HG03159 (cell line): ENCODE data around the gene VILL.
A peak's percentile ranks its signal among the peaks of the same experiment; 100 is the strongest.
"Not testable (repeated sequence)": the region's sequence is repeated elsewhere in the genome, so short reads cannot be mapped to it uniquely, and the experiment has no call there.

ENCODE experiments used
- ATAC-seq: cut with Tn5 transposase; IDR thresholded peaks from one replicate; pipeline ENCODE4 v1.9.1; 2021; ENCODE audit warnings: mild to moderate bottlenecking, moderate library complexity; ENCODE audit not compliant: unreplicated experiment

The VILL gene

DNA sequence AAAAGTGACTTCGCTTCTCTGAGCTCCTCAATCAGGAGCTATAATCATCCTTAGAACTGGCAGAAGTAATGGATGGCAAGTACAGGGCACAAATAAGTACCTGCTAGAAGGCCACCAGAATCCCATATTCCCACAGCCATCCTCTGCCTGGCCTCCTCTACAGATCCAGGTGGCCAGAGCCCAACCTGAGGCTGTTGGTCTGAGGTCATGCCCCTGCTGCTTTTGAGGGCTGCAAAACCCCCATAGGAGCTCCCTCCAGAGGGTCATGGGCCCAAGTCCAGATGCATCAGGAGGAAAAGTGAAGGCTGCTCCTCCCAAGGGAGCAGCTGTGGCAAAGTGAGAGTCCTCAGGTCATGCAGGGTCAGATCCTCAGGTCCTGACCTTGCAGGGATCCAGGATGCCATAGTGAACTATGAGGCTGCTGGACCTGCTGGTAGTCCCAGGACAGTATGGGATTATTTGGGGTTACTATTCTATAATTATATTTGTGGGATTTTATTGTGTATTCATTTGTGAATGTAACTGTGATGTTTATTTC is 41.8 kb downstream of the VILL start:
- no peak for ATAC-seq

- not testable (repeated sequence) for ATAC-seq
Observed at GRCh38 chr3:38033586-38033985, 43.0 kb downstream of the VILL start.

- not testable (repeated sequence) for ATAC-seq
Observed at GRCh38 chr3:38034335-38034734, 43.7 kb downstream of the VILL start.

GRCh38 chr3:38036286-38036685 is 45.7 kb downstream of the VILL start:
- no peak for ATAC-seq

- ATAC-seq, result no peak
Observed at GRCh38 chr3:38036906-38037305, 46.3 kb downstream of the VILL start.

- no peak for ATAC-seq
Observed at GRCh38 chr3:38038447-38038911, 47.9 kb downstream of the VILL start.

DNA sequence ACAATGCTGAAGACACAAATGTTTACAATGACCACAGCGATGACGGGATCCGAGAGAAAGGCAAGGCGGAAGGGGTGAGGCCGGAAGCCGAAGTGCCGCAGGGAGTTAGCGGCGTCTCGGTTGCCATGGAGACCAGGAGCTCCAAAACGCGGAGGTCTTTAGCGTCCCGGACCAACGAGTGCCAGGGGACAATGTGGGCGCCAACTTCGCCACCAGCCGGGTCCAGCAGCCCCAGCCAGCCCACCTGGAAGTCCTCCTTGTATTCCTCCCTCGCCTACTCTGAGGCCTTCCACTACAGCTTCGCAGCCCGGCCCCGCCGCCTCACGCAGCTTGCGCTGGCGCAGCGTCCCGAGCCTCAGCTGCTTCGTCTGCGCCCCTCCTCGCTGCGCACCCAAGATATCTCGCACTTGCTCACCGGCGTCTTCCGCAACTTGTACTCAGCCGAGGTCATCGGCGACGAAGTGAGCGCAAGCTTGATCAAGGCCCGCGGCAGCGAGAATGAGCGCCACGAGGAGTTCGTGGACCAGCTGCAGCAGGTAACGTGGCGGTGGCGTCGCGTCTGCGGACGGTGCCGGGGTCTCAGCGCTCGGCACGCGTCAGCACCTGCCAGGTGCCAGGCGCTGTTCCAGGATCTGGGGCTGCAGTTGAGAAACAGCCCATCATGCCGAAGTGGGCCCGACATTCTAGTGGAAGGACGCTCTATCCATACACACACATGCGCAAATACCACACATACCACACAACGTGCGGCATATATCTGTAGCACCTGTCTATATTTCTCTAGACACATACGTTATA is 48.7 kb downstream of the VILL start, which contains the start of gene DLEC1:
TSS of gene DLEC1 (plus strand) at position 108 of the 798 bp plus-strand sequence. CDS start at position 126, 18 bp downstream.
- peak; percentile 84 for ATAC-seq

DNA sequence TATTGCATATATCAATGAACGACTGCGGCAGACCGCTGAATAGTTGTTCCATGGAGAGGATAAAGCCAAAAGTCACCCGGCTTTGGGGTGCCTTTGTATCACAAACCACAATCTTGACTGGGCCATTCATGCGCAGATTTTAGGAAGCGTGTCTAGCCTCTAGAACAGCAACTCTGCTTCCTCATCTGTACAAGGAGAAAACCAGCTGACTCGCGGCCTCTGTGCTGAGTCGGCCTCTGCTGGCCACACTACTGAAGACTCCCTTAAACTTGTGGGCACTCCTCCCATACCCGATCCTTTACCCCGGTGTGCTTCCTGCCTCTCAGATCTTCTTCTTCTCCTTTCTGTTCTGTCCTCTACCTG is 49.3 kb downstream of the VILL start:
- ATAC-seq, result peak; percentile 42

GRCh38 chr3:38040401-38040800 is 49.8 kb downstream of the VILL start:
- ATAC-seq, result no peak

DNA sequence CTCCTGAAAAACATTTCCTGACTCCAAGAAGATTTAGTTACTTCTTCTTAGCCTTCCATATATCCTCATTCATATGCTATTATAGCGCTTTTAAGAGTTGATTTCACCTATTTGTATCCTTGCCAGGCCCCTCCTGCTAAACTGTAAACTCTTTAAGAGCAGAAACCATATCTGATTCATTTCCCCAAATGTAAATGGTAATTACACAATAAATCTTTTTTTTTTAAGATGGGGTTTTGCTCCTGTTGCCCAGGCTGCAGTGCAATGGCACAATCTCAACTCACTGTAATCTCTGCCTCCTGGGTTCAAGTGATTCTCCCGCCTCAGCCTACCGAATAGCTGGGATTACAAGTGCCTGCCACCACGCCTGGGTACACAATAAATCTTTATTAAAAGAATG is 52.9 kb downstream of the VILL start:
- ATAC-seq, result no peak

GRCh38 chr3:38046027-38046426 is 55.4 kb downstream of the VILL start:
- no peak for ATAC-seq

- no peak for ATAC-seq
Observed at GRCh38 chr3:38046821-38047220, 56.2 kb downstream of the VILL start.

DNA sequence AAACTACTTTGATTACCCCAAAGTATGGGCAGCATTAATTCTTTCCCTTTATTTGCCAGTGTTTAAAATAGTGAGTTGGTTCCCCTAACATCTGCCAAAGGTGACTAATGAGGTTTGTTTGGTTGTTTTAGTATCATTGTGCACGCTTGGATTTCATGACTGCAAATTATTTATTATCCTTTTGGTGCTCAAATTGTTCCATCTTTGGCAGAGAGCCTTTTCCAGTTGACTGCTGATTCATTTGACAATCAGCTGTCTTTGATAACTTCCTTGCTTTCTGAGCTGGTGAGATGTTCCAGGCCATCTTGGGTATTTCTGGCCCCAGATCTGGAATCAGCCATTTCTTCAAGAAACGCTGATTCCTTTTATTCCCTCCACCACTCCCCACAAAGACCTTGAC is 57.3 kb downstream of the VILL start:
- ATAC-seq, result no peak

- ATAC-seq, result no peak
Observed at GRCh38 chr3:38049358-38050126, 59.0 kb downstream of the VILL start.

DNA sequence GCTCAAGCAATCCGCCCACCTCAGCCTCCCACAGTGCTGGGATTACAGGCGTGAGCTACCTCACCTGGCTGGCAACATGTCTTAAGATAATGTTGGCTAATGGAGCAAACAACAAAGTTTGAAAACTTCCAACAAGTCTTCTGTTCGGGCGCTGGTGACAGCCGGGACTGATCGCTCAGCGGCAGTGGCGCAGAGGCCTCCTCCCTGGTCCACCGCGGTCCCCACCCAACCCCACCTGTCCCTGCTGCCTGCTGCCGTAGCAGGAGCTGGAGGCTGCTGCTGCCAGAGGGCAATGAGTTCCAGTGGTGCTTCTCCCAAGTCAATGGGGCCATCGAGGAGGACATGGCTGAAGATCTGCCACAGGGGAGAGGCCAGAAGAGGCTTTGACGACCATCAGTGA is 60.5 kb downstream of the VILL start:
- ATAC-seq, result no peak

- ATAC-seq, result not testable (repeated sequence)
Observed at GRCh38 chr3:38053286-38053685, 62.7 kb downstream of the VILL start.

- ATAC-seq, result not testable (repeated sequence)
Observed at GRCh38 chr3:38053813-38054498, 63.4 kb downstream of the VILL start.

DNA sequence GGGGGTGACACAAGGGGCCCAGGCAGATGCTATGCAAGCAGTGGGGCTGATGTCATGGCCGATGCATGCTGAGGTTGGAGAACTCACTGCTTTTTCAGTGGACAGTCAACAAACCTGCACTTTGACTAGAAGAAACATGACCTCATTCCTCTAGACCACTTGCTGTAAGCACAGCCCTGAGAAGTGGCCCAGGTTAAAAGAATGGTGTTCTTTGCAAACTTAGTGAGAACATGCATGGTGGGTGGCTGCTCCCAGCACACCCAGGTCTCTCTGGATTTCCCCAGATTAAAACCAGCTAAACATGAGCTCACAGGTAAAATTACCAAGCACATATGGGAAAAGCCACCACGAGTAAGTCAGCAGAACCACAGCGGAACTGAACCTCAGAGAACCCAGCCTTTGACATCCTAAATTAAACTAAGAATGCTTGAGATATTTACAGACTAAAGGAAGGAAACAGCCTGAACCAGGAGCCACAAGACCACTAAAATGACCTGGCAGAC is 64.0 kb downstream of the VILL start:
- no peak for ATAC-seq
